ENCODE measurements around the gene ACAN.

Gene ACAN

DNA sequence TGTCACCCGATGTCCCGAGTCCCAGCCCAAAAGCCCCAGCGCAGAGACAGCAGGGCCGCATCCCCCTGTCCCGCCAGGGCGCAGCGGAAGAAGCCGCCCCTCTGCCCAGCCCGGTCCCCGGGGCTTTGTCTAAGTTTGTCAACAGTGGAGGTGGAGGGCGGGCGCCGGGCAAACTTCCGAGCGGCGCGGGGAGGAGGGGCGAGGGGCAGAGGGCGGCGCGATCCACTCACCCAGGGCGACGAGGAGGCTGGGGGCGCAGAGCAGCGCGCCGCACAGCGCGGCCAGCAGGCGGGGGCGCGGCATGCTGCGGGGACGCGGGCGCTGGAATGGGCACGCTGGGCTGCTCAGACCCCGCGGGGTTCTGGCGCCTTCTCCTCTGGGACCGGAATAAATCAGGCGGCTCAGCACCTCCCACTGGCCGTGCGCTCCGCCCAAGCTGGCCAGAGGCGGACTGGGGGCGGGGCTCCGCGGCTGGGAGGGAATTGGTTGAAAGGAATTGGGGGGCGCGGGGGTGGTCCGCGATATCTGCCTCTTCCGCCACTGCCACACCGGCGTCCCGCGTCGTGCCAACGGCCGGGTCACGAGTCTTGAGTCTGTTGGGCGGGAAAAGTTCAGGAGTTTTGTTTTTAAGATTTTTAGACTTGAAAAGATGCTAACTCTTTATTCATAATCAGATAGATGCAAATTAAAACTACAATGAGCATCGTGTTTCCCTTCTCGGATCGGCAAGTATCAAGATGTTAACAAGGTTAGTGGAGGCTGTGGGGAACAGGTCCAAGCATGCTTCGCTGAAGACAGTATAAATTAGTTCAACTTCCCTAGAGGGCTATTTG is 110.0 kb downstream of the ACAN start, which contains the start of gene MFGE8:
MFGE8 (minus strand) TSS at position 363 of the 833 bp plus-strand sequence; CDS start at position 303, 60 bp downstream.
- peak within 1 kb of the TSS; percentile 40 for H3K4me3 ChIP-seq (replicated peaks; ENCODE audit: insufficient read depth, low read length)
- H3K27me3 ChIP-seq (ENCODE audit: insufficient read depth, poor library complexity, severe bottlenecking) = peaks cover 19% of the 10 kb centered on the region
- TF ChIP-seq, protein P1, sequence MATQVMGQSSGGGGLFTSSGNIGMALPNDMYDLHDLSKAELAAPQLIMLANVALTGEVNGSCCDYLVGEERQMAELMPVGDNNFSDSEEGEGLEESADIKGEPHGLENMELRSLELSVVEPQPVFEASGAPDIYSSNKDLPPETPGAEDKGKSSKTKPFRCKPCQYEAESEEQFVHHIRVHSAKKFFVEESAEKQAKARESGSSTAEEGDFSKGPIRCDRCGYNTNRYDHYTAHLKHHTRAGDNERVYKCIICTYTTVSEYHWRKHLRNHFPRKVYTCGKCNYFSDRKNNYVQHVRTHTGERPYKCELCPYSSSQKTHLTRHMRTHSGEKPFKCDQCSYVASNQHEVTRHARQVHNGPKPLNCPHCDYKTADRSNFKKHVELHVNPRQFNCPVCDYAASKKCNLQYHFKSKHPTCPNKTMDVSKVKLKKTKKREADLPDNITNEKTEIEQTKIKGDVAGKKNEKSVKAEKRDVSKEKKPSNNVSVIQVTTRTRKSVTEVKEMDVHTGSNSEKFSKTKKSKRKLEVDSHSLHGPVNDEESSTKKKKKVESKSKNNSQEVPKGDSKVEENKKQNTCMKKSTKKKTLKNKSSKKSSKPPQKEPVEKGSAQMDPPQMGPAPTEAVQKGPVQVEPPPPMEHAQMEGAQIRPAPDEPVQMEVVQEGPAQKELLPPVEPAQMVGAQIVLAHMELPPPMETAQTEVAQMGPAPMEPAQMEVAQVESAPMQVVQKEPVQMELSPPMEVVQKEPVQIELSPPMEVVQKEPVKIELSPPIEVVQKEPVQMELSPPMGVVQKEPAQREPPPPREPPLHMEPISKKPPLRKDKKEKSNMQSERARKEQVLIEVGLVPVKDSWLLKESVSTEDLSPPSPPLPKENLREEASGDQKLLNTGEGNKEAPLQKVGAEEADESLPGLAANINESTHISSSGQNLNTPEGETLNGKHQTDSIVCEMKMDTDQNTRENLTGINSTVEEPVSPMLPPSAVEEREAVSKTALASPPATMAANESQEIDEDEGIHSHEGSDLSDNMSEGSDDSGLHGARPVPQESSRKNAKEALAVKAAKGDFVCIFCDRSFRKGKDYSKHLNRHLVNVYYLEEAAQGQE (IDR thresholded peaks at IDR 0.05; ENCODE audit: insufficient replicate concordance, low read depth) = no peak
- TF ChIP-seq GABPA (IDR thresholded peaks at IDR 0.05; ENCODE audit: low read depth) = no peak
- TF ChIP-seq POLR2AphosphoS5 (IDR thresholded peaks at IDR 0.05; ENCODE audit: low read depth) = no peak
- TF ChIP-seq SPI1 (IDR thresholded peaks at IDR 0.05; ENCODE audit: borderline replicate concordance, low read depth) = no peak
- TF ChIP-seq, protein P2, sequence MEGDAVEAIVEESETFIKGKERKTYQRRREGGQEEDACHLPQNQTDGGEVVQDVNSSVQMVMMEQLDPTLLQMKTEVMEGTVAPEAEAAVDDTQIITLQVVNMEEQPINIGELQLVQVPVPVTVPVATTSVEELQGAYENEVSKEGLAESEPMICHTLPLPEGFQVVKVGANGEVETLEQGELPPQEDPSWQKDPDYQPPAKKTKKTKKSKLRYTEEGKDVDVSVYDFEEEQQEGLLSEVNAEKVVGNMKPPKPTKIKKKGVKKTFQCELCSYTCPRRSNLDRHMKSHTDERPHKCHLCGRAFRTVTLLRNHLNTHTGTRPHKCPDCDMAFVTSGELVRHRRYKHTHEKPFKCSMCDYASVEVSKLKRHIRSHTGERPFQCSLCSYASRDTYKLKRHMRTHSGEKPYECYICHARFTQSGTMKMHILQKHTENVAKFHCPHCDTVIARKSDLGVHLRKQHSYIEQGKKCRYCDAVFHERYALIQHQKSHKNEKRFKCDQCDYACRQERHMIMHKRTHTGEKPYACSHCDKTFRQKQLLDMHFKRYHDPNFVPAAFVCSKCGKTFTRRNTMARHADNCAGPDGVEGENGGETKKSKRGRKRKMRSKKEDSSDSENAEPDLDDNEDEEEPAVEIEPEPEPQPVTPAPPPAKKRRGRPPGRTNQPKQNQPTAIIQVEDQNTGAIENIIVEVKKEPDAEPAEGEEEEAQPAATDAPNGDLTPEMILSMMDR (IDR thresholded peaks at IDR 0.05; ENCODE audit: insufficient read depth, low read length) = no peak
- no peak within 1 kb of the TSS for H3K27ac ChIP-seq (replicated peaks)
- DNase-seq (ENCODE audit: low read depth in 1 of 2, low spot score in 1 of 2) = no peak

DNA sequence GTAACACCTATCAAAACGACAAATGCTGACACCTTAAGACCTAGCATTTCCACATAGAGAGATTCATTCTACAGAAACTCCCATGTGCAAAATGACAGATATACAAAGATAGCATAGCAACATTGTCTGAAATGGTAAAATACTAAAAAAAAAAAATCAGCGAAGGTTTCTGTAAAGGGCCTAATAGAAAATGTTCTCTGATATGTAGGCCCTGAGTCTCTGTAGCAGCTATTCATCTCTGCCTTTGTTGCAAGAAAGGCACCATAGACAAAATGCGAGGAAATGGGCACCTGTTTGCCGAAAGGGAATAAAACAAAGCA is 110.6 kb downstream of the ACAN start:
- no peak for DNase-seq (ENCODE audit: low read depth in 1 of 2, low spot score in 1 of 2)
- Histone ChIP-seq H3K4me3 (replicated peaks; ENCODE audit: insufficient read depth, low read length) (no peak overlapping the region), H3K27ac (replicated peaks) (no peak overlapping the region), H3K27me3 (ENCODE audit: insufficient read depth, poor library complexity, severe bottlenecking) (peaks cover 19% of the 10 kb centered on the region)
- no peak for TF ChIP-seq POLR2AphosphoS5 (IDR thresholded peaks at IDR 0.05; ENCODE audit: low read depth)
- TF ChIP-seq SPI1 (IDR thresholded peaks at IDR 0.05; ENCODE audit: borderline replicate concordance, low read depth) = no peak
- no peak for TF ChIP-seq GABPA (IDR thresholded peaks at IDR 0.05; ENCODE audit: low read depth)
- TF ChIP-seq, protein P1 (IDR thresholded peaks at IDR 0.05; ENCODE audit: insufficient replicate concordance, low read depth) = no peak
- TF ChIP-seq, protein P2 (IDR thresholded peaks at IDR 0.05; ENCODE audit: insufficient read depth, low read length) = no peak

DNA sequence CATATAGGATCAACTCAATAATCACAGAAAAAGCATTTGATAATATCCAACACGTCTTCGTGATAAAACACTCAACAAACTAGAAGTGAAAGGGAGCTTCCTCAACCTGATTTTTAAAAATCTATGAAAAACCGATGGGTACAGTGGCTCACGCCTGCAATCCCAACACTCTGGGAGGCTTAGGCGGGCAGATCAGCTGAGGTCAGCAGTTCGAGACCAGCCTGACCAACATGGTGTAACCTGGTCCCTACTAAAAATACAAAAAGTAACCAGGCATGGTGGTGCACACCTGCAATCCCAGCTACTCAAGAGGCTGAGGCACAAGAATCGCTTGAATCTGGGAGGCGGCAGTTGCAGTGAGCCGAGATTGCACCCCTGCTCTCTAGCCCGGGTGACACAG is 112.1 kb downstream of the ACAN start:
- no peak overlapping the region for H3K4me3 ChIP-seq (replicated peaks; ENCODE audit: insufficient read depth, low read length)
- TF ChIP-seq, protein P2 (IDR thresholded peaks at IDR 0.05; ENCODE audit: insufficient read depth, low read length) = no peak
- TF ChIP-seq GABPA (IDR thresholded peaks at IDR 0.05; ENCODE audit: low read depth) (no peak), POLR2AphosphoS5 (IDR thresholded peaks at IDR 0.05; ENCODE audit: low read depth) (no peak), SPI1 (IDR thresholded peaks at IDR 0.05; ENCODE audit: borderline replicate concordance, low read depth) (no peak)
- TF ChIP-seq, protein P1 (IDR thresholded peaks at IDR 0.05; ENCODE audit: insufficient replicate concordance, low read depth) = no peak
- H3K27me3 ChIP-seq (ENCODE audit: insufficient read depth, poor library complexity, severe bottlenecking) = peaks cover 19% of the 10 kb centered on the region
- no peak overlapping the region for H3K27ac ChIP-seq (replicated peaks)
- DNase-seq (ENCODE audit: low read depth in 1 of 2, low spot score in 1 of 2) = no peak
